MCF 10A (cell line): Measurements from ENCODE around the gene ZNF423. TPM values are rescaled to one million over a fixed set of nuclear protein-coding genes. Genes with fewer than 3 reads are reported as not detected.
"Not testable (repeated sequence)": the region's sequence is repeated elsewhere in the genome, so short reads cannot be mapped to it uniquely, and the experiment has no call there.

Source experiments
- BruUV-seq: library from RNA; stranded (reverse); fragments of 400-500 nt; replicated peaks from 2 replicates; lab custom pipeline; 2021; lab: Mats Ljungman, UMichigan
- CTCF ChIA-PET: fragments of 300-600 bp; sonication (Branson Sonifier 250); formaldehyde crosslinking; extraction: SDS; loops from one replicate; lab custom pipeline; 2021; ENCODE audit warnings: antibody characterized with exemption, inconsistent platforms; lab: Yijun Ruan, JAX
- POLR2A ChIA-PET: fragments of 300-600, 350-650 bp; sonication (Branson Sonifier 250); formaldehyde crosslinking; extraction: SDS; loops from one replicate; lab custom pipeline; 2020; ENCODE audit warnings: antibody characterized with exemption, inconsistent platforms; lab: Yijun Ruan, JAX
- DNase-seq: peaks from one replicate; pipeline ENCODE4 v3.0.0-alpha.2; 2018; ENCODE audit not compliant: unreplicated experiment
- H3K27ac Mint-ChIP-seq: one replicate; pipeline ENCODE4 v1.8.0; 2022; ENCODE audit warnings: mild to moderate bottlenecking, low read depth, mixed read lengths; ENCODE audit not compliant: unreplicated experiment
- H3K27me3 Mint-ChIP-seq: one replicate; pipeline ENCODE4 v1.8.0; 2022; ENCODE audit warnings: mixed read lengths; ENCODE audit not compliant: insufficient read depth, unreplicated experiment
- H3K36me3 Mint-ChIP-seq: one replicate; pipeline ENCODE4 v1.8.0; 2022; ENCODE audit warnings: mild to moderate bottlenecking, moderate library complexity, mixed read lengths; ENCODE audit not compliant: insufficient read depth, unreplicated experiment
- H3K4me1 Mint-ChIP-seq: one replicate; pipeline ENCODE4 v1.8.0; 2022; ENCODE audit warnings: mixed read lengths; ENCODE audit not compliant: insufficient read depth, unreplicated experiment
- H3K4me3 Mint-ChIP-seq: one replicate; pipeline ENCODE4 v1.8.0; 2022; ENCODE audit warnings: mild to moderate bottlenecking, moderate library complexity, mixed read lengths; ENCODE audit not compliant: unreplicated experiment
- H3K9me3 Mint-ChIP-seq: one replicate; pipeline ENCODE4 v1.8.0; 2022; ENCODE audit warnings: mixed read lengths; ENCODE audit not compliant: unreplicated experiment
- intact Hi-C: fragments of 100-400 bp; cut with micrococcal nuclease; formaldehyde crosslinking; loops from 2 replicates; pipeline ENCODE4 v1.14.1; 2022
- total RNA-seq: library from RNA; stranded (reverse); gene quantifications from 2 replicates; pipeline ENCODE4 v1.2.3, GENCODE V29; 2022
- TF ChIP-seq, protein P1 (sequence below): fragments of 200-600 bp; IDR thresholded peaks from one replicate; pipeline ENCODE4 v1.8.0; 2022; ENCODE audit warnings: antibody characterized with exemption, mild to moderate bottlenecking; ENCODE audit not compliant: unreplicated experiment

The ZNF423 gene
- total RNA-seq, 1 experiment from 2014 or later = not detected

DNA sequence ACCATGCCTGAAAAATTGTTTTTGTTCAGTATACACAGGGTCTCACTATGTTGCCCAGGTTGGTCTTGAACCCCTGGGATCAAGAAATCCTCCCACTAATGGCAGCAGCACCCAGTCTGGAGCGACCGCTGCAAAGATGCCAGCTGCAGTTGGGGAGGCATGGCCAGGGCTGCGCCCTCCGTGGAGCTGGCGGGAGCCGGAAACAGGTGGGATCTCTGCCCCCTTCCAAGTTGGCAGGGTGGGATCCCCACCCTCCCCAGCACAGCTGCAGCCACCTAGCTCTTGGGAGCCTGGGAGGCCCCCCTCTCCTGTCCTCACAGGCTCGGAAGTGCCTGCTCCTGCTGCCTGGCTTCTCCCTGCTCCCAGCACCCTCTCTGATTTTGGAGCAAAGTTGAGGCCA, 176.8 kb downstream of the ZNF423 start:
- H3K27me3 Mint-ChIP-seq = peaks cover 51% of the 10 kb centered on the region
- no peaks in the 10 kb centered on the region for H3K4me1 Mint-ChIP-seq
- POLR2A ChIA-PET = no interaction called here
- CTCF ChIA-PET = interaction anchor here (0.7 kb wide), 1 partner anchor 45 kb away, joined by 3 read pairs; no protein-coding TSS in a partner anchor
- intact Hi-C loops = no loop called here
- no peaks in the 10 kb centered on the region for H3K9me3 Mint-ChIP-seq
- BruUV-seq = no TSS peak
- H3K27ac Mint-ChIP-seq = no peak overlapping the region
- H3K36me3 Mint-ChIP-seq = no peaks in the 10 kb centered on the region
- H3K4me3 Mint-ChIP-seq = no peak overlapping the region
- DNase-seq = no peak
- TF ChIP-seq, protein P1, sequence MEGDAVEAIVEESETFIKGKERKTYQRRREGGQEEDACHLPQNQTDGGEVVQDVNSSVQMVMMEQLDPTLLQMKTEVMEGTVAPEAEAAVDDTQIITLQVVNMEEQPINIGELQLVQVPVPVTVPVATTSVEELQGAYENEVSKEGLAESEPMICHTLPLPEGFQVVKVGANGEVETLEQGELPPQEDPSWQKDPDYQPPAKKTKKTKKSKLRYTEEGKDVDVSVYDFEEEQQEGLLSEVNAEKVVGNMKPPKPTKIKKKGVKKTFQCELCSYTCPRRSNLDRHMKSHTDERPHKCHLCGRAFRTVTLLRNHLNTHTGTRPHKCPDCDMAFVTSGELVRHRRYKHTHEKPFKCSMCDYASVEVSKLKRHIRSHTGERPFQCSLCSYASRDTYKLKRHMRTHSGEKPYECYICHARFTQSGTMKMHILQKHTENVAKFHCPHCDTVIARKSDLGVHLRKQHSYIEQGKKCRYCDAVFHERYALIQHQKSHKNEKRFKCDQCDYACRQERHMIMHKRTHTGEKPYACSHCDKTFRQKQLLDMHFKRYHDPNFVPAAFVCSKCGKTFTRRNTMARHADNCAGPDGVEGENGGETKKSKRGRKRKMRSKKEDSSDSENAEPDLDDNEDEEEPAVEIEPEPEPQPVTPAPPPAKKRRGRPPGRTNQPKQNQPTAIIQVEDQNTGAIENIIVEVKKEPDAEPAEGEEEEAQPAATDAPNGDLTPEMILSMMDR = no peak

DNA sequence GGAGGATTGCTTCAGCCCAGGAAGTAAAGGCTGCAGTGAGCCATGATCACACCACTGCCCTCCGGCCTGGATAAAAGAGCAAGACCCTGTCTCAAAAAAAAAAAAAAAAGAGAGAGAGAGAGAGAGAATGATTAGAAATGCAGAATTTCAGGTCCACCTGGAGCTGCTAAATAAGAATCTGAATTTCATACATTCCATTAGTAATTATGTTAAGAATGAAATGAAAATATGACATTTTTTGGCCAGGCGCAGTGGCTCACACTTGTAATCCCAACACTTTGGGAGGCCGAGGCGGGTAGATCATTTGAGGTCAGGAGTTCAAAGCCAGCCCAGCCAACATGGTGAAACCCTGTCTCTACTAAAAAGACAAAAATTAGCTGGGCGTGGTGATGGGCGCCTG, 178.3 kb downstream of the ZNF423 start:
- intact Hi-C loops, BruUV-seq, H3K27ac Mint-ChIP-seq, H3K4me3 Mint-ChIP-seq, H3K4me1 Mint-ChIP-seq, CTCF ChIA-PET, POLR2A ChIA-PET, H3K36me3 Mint-ChIP-seq, H3K9me3 Mint-ChIP-seq, DNase-seq: not testable (repeated sequence)
- H3K27me3 Mint-ChIP-seq = peaks cover 45% of the 10 kb centered on the region

DNA sequence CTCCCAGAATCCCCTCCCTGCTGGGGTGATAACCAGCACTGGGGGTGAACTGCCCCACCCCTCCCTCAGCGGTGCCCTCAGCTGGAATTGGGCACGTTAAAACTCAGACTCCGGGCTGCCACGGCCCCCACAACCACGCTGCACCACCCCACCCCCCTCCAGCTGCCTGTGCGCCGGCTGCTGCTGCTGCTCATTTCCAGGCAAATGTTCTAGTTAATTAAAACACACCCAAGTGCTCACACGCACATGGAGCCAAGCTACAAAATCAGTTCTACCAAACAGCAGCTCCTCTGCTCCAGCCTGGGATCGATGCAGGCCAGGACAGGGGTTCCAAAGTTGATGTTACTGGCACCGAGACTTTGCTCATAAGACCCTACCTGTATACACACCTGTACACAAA, 180.5 kb downstream of the ZNF423 start:
- BruUV-seq = no TSS peak
- TF ChIP-seq, protein P1 = no peak
- Mint-ChIP-seq H3K4me1 (no peaks in the 10 kb centered on the region), H3K27ac (no peak overlapping the region), H3K4me3 (no peak overlapping the region), H3K36me3 (no peaks in the 10 kb centered on the region), H3K27me3 (peaks cover 22% of the 10 kb centered on the region), H3K9me3 (no peaks in the 10 kb centered on the region)
- intact Hi-C loops = no loop called here
- CTCF ChIA-PET = no interaction called here
- POLR2A ChIA-PET = no interaction called here
- no peak for DNase-seq

DNA sequence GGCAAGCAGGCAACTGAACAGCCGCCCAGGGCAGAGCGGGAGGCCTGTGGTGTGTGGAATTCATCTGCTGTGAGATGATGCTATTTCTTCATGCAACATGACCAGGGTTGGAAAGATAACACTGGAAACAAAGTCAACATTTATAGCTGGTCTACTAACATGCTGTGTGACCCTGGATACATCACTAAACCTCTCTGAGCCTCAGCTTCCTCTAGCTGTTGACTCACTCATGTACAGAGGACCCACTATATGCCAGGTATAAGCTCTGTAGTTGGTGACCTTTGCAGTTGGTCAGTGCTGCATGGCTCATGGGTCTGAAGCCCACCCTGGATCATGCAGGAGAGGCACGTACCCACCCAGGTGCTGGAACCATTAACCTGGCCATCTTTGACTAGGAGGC, 180.9 kb downstream of the ZNF423 start:
- no peaks in the 10 kb centered on the region for H3K9me3 Mint-ChIP-seq
- no peak overlapping the region for H3K4me3 Mint-ChIP-seq
- CTCF ChIA-PET = interaction anchor here (0.6 kb wide), 1 partner anchor 13 kb away, joined by 5 read pairs; no protein-coding TSS in a partner anchor
- no peak for DNase-seq
- no peaks in the 10 kb centered on the region for H3K4me1 Mint-ChIP-seq
- H3K27ac Mint-ChIP-seq = no peak overlapping the region
- no peaks in the 10 kb centered on the region for H3K36me3 Mint-ChIP-seq
- TF ChIP-seq, protein P1 = no peak
- H3K27me3 Mint-ChIP-seq = peaks cover 18% of the 10 kb centered on the region
- POLR2A ChIA-PET = no interaction called here
- intact Hi-C loops = no loop called here
- no TSS peak for BruUV-seq
